NCI-H128 (cell line): Measurements from ENCODE around the gene MED12L.

Source experiments
- DNase-seq: peaks from one replicate; lab custom pipeline; 2025; ENCODE audit not compliant: unreplicated experiment; lab: John Stamatoyannopoulos, UW

The MED12L gene

DNA sequence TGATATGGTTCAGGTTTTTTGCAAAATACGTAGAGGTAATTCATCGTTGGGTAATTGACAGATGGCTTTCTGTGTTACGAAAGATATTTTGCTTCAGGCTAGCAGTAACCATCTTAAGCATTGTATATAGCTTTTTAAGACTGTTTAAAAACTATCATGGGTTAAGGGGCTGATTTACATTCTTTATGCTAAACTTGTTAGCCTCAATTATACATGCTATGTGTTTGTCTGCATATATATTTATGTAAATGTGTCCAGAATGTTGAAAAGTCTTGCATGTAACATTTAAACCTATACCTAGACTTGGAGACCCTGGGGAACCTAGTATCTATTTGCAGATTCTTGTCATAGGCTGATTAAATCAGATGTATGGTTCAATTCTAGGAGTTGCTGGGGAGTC is 204.0 kb downstream of the MED12L start:
- no peak for DNase-seq

DNA sequence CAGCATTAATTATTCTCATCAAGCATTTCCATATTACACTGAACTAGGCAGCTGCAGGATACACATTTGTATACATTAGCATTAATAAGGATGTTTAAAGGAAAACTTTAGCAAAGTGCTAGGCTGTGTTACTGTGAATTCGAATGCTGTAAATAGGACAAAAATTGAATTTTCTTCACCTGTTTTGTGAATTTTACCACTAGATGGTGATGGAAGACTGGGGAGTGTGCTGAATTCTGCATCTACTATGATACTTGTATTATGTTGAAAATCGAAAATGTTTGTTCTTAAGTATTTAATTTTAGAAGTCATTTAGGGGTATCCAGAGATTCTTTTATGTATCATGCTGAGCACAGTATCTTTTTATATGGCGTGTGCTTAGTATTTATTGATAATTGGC is 205.2 kb downstream of the MED12L start:
- no peak for DNase-seq

DNA sequence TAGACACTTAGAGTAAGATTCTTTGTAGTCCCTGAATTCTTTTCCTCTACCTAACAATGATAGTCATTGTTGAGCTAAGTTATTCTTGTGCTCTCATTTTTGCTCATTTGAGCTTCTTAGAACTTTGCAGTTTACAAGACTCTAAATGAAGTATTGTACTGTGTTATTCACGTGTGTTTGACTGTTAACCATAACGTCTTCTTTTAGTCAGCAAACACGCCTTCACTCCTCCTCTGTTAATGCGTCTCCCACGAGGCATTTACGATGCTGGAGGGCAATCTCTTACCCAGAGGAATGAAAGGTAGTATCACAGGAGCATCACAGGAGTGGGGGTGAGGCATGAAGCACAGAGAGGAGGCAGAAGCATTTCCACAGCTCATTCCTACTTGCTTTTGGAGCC is 207.7 kb downstream of the MED12L start:
- DNase-seq: no peak

DNA sequence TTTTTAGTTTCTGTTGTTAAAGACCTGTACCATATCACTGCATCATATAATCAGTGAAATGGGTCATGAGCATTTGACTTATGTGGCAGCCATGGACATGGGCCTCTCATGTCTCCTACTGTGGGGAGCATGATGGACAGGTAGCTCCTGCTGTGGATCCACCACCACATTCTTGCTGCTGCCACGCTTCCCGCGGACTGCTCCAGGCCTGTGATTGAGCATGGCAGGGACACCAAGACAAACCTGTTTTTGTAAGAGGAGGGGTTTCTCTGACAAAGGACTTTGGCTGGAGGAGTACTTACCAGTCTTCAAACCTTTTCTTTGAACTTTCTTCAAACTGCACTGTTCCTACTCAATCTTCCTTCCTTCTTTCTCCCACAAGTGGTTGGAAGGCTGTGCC is 210.8 kb downstream of the MED12L start:
- no peak for DNase-seq

DNA sequence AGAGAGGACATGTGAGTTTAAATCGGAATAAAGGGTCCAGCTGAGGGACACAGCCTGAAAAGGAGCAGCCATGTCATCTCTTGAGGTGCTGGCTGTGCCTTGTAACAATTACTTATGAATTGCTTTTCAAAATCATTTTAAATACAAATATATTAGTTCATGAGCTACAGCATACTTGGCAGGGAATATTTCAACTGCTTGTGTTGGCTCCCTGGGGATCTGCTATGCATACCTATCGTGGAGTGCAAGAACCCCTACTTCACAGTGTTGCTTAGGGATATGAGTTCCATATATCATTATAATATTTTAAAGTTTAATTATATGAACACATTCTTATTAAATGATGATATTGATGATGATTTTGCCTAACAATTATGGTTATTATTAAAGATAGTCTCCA is 212.0 kb downstream of the MED12L start:
- DNase-seq: no peak

DNA sequence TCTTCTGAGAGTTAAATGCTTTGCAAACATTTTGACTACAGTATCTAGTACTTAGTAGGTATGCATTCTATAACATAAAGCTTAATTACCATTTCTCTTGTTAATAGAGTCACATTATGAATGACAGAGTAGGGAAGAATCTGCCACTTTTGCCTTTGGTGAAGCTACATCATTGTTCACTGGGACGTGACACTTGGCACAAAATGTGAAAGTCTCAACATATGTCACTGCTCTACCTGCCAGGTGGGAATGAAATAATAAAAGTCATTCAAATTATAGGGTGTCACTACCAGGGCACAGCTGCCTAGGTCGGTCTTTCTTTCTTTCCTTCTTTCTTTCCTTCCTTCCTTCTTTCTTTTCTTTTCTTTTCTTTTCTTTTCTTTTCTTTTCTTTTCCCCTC is 213.5 kb downstream of the MED12L start:
- DNase-seq: no peak

DNA sequence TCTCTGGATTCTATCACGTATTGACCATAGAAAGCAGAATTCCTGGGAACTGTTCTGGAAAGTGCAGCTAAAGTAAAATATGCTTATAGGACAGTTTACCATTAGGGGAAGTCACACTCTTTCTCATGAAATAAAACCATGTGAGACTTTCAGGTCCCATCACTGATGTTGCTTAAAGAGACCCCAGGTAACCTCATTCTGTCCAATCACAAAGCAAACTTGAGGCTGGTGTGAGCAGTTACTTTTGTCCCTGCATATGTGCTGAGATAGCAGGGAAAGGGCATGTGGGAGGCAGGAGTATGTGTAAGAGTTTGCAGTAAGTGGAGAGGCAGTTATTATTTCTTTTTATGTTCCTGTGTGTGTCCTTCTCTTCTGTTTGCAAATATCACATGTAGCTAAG is 215.1 kb downstream of the MED12L start:
- DNase-seq: no peak

DNA sequence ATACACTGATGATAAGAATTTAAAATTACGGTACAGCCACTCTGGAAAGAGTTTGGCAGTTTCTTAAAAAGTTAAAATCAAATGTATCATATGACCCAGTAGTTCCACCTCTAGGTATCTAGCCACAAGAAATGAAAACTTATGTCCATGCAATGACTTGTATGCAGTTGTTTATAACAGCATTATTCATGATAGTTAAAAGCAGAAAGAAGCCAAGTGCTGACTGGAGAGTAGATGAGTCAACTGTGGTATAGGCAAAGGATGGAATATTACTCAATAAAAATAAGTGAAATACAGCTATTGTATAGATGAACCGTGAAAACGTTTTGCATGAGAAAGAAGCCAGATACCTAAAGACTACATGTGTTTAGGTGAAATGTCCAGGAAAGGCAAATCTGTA is 216.3 kb downstream of the MED12L start:
- no peak for DNase-seq

DNA sequence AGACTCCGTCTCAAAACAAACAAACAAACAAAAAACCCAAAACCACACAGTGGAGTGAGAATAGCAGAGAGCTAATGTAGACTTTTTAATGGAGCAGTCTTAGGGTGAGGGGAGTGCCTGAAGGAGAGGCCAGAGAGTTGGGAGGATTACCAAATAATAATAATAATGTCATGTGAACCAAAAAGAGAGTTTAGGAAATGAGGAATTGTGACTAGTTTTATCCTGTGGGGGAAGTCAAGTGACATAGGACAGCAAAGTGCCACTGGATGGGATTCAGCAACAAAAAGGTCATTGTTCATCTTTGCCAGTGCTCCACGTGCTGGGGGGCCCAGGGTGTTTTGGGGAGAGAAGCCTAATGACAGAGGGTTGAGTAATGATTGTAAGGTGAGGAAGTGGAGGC is 218.3 kb downstream of the MED12L start:
- DNase-seq: no peak

DNA sequence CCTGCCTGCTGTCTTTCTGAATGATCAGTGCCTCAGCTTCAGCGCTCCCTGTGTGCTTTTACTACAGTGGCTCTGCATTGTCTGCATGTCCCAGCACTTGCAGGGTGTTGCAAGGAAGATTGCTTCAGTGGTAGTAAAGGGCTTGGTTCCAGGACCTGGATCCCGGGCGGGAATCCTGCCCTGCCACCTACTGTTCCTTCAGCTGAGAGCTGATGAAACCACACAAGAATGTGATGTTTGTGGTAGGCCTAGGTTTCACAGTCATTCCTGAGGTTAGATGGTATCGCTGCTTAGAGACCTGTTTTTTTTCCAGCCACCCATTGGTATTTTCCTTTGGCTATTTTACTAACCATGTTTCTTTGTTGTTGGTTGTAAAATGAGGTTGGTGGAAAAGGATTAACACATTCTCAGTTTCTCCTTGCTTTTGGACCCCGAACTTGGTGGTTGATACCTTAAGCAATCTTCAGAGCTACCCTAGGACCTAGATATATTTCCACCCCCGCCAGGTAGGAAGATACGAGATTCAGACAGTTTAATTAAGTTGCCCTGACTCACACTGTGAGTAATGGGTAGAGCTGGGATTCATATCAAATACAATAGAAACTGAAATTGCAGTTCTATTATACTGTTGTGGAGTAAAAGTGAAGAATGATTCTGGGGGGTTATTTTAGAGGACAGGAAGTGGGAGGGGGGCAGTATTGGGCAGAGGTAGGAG is 219.8 kb downstream of the MED12L start:
- DNase-seq: no peak

DNA sequence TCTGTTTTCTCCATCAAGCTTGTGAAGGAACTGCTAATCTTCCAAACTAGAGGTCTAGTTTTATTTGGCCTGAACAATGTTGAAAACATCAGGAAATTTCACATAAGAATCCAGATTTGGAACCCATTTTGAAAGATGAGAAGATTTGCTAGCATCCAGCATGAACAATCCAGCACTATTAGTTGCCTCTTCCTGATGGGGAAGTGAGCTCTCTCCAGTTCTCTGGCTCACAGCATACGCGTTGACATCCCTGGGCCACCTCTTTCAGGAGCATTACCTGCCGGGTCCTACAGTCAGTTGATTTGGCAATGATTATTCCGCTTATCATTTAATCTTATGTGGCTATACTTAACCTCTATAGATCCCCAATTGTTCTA is 220.3 kb downstream of the MED12L start:
- no peak for DNase-seq

DNA sequence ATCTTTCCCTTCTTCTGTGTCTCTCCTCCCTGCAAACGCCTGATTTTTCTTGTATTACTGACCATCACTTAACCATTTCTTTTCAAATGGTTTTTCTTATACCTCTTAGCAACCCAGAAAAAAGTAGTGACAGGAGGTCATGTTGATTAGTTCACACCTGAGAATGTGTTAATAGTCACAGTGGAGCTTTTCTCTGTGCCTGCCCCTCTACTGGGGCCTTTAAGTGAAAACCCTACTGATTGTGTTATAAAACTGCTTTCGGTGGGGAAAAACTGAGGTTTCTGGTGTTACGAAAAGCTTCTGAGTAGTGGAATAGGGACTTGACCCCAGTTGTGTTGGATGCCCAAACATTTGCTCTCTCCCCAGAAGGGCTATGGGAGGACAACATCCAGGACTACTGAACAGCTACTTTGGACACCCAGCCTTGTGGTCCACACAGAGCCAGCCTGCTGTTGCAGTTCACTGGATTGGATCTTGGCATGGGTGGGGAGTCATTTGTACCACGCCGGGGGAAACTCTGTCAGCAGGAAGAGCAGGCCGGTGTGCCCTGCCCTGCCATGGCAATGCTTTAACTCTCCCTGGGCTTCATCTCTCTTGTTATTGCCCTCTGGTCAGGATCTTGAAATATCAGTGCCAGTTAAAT is 220.8 kb downstream of the MED12L start:
- DNase-seq: no peak

DNA sequence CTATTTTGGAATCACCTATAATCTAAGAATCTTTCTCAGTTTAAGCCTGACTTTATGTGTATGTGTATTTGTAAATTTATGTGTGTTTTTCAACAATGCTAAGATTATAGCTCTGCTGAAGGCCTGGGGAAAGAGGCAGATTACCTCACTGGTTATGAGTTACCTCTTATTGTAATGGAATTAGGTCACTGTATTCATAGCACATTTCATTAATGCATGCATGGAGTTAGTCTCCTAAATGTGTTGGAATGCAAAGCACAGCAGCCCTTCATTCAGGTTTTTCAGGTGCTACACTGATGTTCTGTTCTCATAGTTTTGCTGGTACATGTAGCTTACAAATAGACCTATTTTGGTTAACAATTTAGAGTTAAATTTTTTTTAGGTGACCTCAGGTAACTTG is 221.7 kb downstream of the MED12L start:
- DNase-seq: no peak

DNA sequence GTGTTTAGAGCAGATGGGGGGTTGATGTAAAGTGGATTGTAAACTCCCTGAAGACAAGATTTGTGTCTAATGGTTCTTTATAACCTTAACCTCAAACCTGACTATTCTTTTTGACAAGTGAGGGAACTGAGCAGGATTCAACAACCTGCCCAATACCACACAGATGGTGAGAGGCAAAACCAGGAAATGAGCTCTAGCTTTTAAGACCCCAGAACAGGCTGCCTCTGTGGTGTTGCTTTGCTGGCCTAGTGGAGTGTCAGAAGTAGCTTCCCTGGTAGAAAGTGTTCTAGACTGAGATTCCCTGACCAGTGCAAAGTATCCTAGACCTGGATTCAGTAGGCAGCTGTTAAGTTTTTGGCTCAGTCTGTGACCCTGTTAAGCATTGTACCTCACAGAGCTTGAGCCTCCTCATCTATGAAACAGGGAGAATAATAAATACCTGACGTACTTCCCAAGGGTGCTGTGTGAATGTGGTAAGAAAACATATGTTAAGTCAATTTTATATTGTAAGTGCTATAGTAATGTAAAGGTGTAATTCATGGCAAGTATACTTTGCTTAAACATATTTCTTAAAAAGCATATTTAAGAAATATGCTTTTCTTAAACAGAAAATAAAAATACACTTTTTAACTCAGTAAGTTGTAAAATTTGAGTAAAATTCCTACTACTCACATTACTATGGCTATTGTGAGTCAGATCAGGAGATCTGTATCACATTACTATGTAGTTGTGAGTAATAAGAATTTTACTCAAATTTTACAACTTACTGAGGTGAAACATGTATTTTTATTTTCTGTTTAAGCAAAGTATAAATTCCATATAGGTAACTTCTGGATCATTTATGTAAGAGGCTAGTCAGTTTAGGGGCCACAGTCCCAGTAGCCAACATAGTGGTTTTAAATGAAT is 222.4 kb downstream of the MED12L start:
- no peak for DNase-seq

DNA sequence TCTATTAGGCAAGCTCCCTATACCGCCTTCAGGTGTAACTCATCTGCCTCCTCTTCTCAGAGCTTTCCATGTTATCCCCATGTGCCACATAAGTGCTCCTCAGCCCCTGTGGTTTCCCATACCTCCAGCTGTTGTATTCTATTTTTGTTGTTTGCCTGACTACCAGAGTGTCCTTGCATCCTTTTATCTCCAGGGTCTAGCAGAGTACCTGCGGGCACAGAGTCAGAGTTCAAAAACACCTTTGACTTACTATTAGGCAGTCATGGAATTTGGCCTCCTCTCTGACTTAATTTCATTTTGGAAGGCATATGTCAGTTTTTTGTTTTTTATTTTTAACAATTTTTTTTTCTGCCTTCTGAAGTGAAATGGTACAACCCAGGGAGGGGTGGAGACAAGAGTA is 224.1 kb downstream of the MED12L start:
- no peak for DNase-seq

DNA sequence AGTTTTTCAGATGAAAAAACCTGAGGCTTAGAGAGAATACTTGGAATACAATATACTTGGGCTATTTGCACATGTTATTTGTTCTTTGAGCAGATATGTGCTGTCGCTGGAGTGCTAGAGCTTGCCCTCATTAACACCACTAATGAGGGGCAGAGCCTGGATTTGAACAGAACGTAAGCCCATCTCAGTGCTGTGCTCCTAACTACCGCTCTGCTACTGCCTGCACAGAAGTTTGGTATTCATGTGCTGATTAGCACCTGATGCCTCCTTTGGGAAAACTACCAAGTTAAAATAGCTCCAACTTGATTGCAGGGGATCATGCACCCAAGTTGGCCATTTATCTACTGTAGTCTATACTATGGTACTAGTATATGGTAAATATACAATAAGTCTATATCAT is 227.5 kb downstream of the MED12L start:
- no peak for DNase-seq

DNA sequence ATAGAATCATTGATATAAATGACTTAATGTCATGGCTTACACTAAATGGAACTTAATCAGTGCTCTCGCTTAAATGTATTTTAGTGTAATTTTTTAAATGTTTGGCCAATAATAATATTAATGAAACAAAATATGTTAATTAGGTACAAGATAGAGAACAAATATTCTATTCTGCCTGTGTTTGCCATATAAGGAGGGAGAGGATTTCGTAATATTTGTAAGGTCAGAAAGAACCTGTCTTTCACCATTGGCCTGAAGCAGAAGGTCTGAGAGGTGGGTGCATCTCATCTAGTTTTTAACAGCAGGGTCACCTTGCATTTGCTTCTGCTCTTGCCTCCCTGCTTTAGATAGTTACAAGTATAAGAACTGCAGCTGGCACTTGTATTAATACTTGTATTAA is 228.7 kb downstream of the MED12L start:
- no peak for DNase-seq

DNA sequence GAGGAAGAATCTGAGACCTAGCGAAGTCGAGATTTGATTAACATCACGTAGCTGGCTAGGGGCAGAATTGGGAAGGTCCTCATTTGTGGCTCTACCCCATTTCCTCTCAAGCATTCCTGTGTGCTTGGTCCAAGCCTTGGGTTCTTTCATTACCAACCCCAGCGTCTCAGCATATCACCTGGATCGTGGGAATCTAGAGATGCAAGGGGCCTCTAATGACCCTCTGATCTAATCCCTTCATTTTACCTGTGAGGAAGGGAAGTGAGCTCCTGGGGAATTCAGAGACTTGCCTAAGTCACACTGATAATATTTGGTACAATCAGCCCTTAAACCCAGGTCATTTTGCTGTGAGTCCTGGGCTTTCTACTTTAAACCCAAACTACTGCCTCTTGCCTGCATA is 229.1 kb downstream of the MED12L start:
- DNase-seq: no peak

DNA sequence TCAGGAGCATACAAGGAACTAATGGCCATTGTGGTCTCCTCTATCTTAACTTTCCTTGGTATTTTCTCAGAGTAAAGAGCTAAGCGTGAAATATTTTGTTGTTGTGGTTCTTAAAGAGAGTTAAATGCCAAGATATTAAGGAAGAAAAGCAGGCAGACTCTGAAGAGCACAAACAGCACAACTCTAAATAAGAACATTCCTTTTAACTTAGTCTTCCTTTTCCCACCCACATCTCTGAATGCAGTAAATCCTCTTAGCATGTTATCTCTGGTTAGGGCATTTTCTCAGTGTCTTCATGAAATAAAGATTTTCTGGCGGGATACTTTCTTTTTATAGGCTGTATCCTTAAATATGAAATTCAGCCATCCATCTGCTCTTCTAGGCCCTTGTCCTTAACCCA is 229.7 kb downstream of the MED12L start:
- DNase-seq: no peak

DNA sequence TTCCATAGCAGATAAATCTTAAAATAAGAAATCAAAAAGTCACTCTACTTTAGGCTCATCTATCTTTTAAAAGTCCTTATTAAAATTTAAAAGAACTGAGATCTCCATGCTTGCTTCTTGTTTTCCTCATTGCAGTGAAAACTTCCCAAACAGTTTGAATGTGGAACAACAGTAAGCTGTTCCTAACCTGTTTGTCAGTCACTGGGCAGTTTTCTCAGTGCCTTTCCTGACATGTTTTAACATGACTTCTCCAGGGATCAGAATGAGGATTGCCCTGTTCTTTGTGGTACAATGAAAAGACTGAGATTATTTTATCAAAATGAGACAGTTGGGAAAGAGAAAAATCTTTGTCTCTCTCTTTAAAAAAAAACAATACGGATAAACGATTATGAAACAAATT is 230.4 kb downstream of the MED12L start:
- DNase-seq: no peak

DNA sequence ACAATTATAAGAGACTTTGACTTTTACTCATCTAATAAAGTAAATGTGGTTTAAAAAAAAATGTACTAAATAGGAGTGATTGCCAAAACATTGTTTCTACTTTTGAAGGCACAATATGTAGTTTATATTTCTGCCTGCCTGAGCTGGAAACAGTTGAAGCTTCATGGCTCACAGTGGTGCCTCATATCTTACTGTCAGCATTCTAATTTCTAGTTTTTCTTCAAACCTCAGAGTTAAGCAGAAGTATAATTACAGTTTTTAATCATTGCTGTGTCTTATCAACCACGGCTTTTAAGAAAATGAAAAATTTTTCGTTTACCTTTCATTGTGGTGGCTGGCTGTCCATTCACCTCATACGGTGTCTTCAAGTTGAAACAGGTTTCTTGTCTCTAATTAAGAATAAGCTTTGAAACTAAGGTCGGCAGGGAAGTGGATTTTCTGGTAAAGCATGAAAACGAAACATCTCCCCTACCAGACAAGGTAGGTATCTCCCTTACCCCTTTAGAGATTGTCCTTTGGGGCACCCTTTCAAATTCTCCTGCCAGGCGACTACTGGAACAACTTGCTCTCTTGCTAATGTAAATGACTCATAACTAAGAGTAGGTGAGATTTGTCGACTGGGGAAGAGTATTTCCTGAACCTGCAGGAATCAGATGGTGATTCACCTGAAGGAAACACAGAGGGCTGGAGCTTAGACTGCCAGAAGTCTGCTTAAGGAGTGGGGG is 231.0 kb downstream of the MED12L start, which contains the start of gene GPR87:
Gene GPR87, minus strand, starts transcription at position 554 of the 725 bp plus-strand sequence. CDS start 16,720 bp downstream, outside the sequence.
- DNase-seq: no peak
